ENCODE data around the gene CFAP74. TPM values are rescaled to one million over a fixed set of nuclear protein-coding genes. Genes with fewer than 3 reads are reported as not detected.
A peak's percentile ranks its signal among the peaks of the same experiment; 100 is the strongest.

Gene CFAP74
- total and polyA plus RNA-seq, 2 of the 13 experiments (the other 11 are each of a cell fraction or from before 2014, with no cell fraction given) = 0.27 to 0.62 TPM

DNA sequence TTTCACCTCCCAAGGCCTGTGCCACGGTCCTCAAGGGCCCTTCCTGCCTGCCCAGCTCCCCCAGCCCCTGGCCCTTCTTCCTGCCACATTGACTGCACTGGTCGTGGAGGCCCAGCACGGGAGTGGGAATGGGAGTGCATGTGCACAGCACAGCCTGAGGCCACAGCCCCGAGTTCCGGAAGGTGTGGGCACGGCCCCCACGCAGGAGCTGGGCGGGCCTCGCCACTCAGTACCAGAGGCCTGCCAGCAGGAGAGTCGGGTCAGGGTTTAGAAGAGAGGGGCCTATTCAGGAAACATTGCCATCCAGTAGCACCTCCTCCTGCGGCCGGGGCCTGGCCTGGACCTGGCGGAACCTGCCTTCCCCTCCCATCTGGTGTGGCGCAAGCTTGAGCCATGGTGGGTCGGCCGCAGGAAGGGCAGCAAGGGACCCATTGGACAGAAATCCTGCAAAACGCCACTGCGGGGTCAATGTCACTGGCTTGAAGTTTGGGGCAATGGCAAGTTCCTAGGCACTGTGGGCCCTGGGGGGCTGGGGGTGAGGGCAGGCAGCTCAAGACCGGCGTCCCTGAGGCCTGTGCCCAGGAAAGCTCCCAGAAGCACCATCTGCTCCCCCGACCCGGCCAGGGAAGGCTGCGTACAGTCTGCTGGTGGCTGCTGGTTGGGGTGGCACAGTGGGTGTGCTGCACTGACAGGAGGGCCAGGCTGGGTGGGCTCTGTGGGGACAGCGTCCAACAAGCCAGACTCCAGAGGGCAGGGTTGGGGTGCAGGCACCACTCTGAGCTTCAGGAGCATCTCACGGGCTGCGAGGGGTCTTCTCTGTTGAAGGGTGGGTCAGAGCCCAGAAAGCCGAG lies 82.8 kb downstream of the CFAP74 start (continued):
- TF ChIP-seq, protein P1, sequence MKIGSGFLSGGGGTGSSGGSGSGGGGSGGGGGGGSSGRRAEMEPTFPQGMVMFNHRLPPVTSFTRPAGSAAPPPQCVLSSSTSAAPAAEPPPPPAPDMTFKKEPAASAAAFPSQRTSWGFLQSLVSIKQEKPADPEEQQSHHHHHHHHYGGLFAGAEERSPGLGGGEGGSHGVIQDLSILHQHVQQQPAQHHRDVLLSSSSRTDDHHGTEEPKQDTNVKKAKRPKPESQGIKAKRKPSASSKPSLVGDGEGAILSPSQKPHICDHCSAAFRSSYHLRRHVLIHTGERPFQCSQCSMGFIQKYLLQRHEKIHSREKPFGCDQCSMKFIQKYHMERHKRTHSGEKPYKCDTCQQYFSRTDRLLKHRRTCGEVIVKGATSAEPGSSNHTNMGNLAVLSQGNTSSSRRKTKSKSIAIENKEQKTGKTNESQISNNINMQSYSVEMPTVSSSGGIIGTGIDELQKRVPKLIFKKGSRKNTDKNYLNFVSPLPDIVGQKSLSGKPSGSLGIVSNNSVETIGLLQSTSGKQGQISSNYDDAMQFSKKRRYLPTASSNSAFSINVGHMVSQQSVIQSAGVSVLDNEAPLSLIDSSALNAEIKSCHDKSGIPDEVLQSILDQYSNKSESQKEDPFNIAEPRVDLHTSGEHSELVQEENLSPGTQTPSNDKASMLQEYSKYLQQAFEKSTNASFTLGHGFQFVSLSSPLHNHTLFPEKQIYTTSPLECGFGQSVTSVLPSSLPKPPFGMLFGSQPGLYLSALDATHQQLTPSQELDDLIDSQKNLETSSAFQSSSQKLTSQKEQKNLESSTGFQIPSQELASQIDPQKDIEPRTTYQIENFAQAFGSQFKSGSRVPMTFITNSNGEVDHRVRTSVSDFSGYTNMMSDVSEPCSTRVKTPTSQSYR (CRISPR knock-in tag; IDR thresholded peaks at IDR 0.05; ENCODE audit: borderline replicate concordance) = peak; percentile 18; the same call in 1 of the 2 replicates
- TF ChIP-seq ZBTB7B (CRISPR knock-in tag; IDR thresholded peaks at IDR 0.05) = peak; percentile 78
- TF ChIP-seq PRPF4 (IDR thresholded peaks at IDR 0.05; ENCODE audit: low read depth, low read length, poor library complexity, severe bottlenecking) = no peak
- peak; percentile 46; the same call in 1 of the 2 replicates for TF ChIP-seq ZSCAN31 (CRISPR knock-in tag; IDR thresholded peaks at IDR 0.05; ENCODE audit: low read depth)
- TF ChIP-seq, protein P2, sequence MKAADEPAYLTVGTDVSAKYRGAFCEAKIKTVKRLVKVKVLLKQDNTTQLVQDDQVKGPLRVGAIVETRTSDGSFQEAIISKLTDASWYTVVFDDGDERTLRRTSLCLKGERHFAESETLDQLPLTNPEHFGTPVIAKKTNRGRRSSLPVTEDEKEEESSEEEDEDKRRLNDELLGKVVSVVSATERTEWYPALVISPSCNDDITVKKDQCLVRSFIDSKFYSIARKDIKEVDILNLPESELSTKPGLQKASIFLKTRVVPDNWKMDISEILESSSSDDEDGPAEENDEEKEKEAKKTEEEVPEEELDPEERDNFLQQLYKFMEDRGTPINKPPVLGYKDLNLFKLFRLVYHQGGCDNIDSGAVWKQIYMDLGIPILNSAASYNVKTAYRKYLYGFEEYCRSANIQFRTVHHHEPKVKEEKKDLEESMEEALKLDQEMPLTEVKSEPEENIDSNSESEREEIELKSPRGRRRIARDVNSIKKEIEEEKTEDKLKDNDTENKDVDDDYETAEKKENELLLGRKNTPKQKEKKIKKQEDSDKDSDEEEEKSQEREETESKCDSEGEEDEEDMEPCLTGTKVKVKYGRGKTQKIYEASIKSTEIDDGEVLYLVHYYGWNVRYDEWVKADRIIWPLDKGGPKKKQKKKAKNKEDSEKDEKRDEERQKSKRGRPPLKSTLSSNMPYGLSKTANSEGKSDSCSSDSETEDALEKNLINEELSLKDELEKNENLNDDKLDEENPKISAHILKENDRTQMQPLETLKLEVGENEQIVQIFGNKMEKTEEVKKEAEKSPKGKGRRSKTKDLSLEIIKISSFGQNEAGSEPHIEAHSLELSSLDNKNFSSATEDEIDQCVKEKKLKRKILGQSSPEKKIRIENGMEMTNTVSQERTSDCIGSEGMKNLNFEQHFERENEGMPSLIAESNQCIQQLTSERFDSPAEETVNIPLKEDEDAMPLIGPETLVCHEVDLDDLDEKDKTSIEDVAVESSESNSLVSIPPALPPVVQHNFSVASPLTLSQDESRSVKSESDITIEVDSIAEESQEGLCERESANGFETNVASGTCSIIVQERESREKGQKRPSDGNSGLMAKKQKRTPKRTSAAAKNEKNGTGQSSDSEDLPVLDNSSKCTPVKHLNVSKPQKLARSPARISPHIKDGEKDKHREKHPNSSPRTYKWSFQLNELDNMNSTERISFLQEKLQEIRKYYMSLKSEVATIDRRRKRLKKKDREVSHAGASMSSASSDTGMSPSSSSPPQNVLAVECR (CRISPR knock-in tag; IDR thresholded peaks at IDR 0.05; ENCODE audit: borderline replicate concordance) = peak; percentile 15; the same call in 1 of the 2 replicates
- TF ChIP-seq, protein P3, sequence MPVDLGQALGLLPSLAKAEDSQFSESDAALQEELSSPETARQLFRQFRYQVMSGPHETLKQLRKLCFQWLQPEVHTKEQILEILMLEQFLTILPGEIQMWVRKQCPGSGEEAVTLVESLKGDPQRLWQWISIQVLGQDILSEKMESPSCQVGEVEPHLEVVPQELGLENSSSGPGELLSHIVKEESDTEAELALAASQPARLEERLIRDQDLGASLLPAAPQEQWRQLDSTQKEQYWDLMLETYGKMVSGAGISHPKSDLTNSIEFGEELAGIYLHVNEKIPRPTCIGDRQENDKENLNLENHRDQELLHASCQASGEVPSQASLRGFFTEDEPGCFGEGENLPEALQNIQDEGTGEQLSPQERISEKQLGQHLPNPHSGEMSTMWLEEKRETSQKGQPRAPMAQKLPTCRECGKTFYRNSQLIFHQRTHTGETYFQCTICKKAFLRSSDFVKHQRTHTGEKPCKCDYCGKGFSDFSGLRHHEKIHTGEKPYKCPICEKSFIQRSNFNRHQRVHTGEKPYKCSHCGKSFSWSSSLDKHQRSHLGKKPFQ (CRISPR knock-in tag; IDR thresholded peaks at IDR 0.05; ENCODE audit: insufficient replicate concordance) = no peak
- TF ChIP-seq ZNF672 (CRISPR knock-in tag; IDR thresholded peaks at IDR 0.05) = no peak
- TF ChIP-seq ZNF883 (CRISPR knock-in tag; IDR thresholded peaks at IDR 0.05; ENCODE audit: not compliant biosample characterization) = no peak
- TF ChIP-seq ZNF331 (CRISPR knock-in tag; IDR thresholded peaks at IDR 0.05) = peak; percentile 74
- TF ChIP-seq ZNF746 (CRISPR knock-in tag; IDR thresholded peaks at IDR 0.05) = no peak

All from HepG2 (cell line).